H1 (cell line): Measurements from ENCODE around the gene PABPN1.

Experiments
- CHD1 ChIP-seq: IDR thresholded peaks from 2 replicates; pipeline ENCODE4 v1.6.1; 2012; ENCODE audit warnings: low read depth, low read length, improper control_type of control experiment
- CTCF ChIP-seq, 3 experiments: IDR thresholded peaks; 1 replicate in 2 of 3; 2 replicates in 1 of 3; pipeline versions ENCODE4 v1.5.1 to v1.6.1; 2011; ENCODE audit warnings: low read length in 3 of 3, mild to moderate bottlenecking in 3 of 3, inconsistent platforms in 2 of 3, low read depth in 1 of 3, moderate library complexity in 1 of 3; ENCODE audit not compliant: insufficient read depth in 1 of 3; ENCODE audit errors: control extremely low read depth in 1 of 3
- RNF2 ChIP-seq: fragments of 200-900, 300-1000 bp; sonication (generic); IDR thresholded peaks from 2 replicates; pipeline ENCODE4 v1.7.1; 2016; ENCODE audit warnings: borderline replicate concordance, low read depth, mild to moderate bottlenecking, antibody characterized with exemption, low read length; ENCODE audit not compliant: poor library complexity, severe bottlenecking; ENCODE audit errors: missing control alignments
- YY1 ChIP-seq: IDR thresholded peaks from 2 replicates; pipeline ENCODE4 v1.6.1; 2011; ENCODE audit warnings: low read depth, mild to moderate bottlenecking, low read length
- ZNF274 ChIP-seq: IDR thresholded peaks from 2 replicates; pipeline ENCODE4 v1.7.0; 2012; ENCODE audit warnings: low read length, borderline replicate concordance; ENCODE audit errors: extremely low read depth

- TF ChIP-seq YY1 (peak; percentile 97), RNF2 (no peak), ZNF274 (no peak), CHD1 (no peak), CTCF (IDR thresholded peaks at IDR 0.05; ENCODE audit: control extremely low read depth in 1 of 3, insufficient read depth in 1 of 3, low read depth in 1 of 3, low read length in 3 of 3) (no peak)
Observed at GRCh38 chr14:23320584-23321571, at the start of gene PABPN1.
